NCI-H2196 (cell line): ENCODE results near the gene SYNGAP1.
A peak's percentile ranks its signal among the peaks of the same experiment; 100 is the strongest.
"Not testable (repeated sequence)": the region's sequence is repeated elsewhere in the genome, so short reads cannot be mapped to it uniquely, and the experiment has no call there.

ENCODE experiments used
- DNase-seq: peaks from one replicate; lab custom pipeline; 2025; ENCODE audit not compliant: unreplicated experiment; lab: John Stamatoyannopoulos, UW

The SYNGAP1 gene

DNA sequence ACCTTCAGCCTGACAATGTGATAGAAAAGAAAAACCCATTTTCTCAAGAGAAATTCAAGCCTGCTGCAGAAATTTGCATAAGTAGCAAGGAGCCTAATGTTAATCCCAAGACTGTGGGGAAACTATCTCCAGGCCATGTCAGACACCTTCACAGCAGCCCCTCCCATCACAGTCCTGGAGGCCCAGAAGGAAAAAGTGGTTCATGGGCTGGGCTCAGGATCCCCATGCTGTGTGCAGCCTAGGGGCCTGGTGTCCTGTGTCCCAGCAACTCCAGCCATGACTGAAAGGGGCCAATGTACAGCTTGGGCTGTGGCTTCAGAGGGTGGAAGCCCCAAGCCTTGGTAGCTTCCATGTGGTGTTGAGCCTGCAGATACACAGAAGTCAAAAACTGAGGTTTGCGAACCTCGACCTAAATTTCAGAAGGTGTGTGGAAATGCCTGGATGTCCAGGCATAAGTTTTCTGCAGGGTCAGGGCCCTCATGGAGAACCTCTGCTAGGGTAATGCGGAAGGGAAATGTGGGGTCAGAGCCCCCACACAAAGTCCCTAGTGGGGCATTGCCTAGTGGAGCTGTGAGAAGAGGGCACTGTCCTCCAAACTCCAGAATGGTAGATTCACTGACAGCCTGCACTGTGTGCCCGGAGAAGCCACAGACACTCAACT lies 46.3 kb downstream of the SYNGAP1 start:
- DNase-seq = no peak

DNA sequence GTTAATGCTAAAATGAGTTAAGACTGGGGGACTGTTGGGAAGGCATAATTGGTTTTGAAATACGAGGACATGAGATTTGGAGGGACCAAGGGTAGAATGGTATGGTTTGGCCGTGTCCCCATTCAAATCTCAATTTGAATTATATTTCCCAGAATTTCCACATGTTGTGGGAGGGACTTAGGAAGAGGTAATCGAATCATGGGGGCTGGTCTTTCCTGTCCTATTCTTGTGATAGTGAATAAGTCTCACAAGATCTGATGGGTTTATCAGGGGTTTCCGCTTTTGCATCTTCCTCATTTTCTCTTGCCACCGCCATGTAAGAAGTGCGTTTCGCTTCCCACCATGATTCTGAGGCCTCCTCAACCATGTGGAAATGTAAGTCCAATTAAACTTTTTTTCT lies 47.2 kb downstream of the SYNGAP1 start:
- DNase-seq = no peak

DNA sequence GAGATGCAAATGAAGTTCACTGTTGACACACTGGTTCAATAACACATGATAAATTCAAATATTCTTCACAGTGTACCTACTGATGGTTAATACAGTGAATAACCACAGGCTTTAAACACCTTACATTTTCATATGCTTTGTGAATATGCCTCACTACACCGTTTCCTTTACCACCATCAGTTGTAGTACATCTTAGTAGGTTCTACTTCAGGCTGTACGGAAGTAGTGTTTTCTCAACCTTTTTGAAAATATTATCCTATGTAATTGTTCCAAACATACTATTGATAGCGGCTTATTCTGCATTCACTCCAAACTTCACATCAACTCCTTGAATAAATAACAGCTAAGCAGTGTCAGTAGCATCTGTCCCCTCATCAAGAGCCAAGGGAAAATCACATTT lies 49.8 kb downstream of the SYNGAP1 start:
- DNase-seq = no peak

DNA sequence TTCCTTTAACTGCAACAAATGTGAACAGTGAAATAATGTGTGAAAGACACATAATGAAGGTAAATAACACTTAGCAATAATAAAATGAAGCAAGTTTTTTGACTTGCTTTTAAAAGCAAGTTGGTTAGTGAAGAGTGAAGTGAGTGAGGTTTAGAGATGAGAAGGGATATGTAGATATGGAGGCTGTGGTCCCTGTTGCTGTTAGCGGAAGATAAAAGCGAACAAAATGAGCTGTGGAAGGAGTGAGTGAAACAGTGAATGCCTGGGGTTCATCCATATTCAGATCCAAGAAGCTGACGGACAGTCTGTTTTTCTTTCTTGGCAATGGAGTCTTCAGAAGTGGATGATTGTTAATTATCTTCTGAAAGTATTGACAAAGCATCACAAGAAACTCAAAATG lies 58.0 kb downstream of the SYNGAP1 start:
- no peak for DNase-seq

DNA sequence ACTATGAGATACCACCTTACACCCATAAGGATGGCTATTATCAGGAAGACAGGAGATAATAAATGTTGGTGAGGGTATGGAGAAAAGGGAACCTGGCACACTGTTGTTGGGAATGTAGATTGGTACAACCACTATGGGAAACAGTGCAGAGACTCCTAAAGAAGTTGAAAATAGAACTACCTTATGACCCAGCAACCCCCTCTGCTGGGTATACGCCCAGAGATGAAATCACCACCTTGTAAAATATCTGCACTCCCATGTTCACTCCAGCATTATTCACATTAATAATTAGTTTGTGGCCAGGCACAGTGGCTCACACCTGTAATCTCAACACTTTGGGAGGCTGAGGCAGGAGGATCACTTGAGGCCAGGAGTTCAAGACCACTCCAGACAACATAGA lies 61.3 kb downstream of the SYNGAP1 start:
- DNase-seq = no peak

DNA sequence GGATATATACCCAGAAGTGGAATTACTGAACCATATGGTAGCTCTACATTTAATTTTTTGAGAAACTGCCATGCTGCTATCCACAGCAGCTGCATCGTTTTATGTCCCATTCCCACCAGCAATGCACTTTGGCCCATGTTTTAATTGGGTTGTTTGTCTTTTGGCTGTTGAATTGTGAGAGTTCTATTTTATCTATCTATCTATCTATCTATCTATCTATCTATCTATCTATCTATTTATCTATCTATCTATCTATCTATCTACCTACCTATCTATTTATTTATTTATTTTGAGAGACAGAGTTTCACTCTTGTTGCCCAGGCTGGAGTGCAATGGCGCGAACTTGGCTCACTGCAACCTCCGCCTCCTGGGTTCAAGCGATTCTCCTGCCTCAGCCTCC lies 62.8 kb downstream of the SYNGAP1 start:
- DNase-seq = not testable (repeated sequence)

DNA sequence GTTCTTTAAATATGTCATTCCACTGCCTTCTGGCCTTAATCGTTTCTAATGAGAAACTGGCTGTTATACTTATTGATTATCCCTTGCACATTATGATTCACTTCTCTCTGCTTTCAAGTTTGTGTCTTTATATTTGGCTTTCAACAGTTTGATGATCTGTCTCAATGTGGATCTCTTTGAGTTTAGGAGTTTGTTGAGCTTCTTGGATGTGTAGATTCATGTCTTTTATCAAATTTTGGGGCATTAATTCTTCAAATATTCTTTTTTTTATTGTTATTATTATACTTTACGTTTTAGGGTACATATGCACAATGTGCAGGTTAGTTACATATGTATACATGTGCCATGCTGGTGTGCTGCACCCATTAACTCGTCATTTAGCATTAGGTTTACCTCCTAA lies 63.8 kb downstream of the SYNGAP1 start:
- no peak for DNase-seq

DNA sequence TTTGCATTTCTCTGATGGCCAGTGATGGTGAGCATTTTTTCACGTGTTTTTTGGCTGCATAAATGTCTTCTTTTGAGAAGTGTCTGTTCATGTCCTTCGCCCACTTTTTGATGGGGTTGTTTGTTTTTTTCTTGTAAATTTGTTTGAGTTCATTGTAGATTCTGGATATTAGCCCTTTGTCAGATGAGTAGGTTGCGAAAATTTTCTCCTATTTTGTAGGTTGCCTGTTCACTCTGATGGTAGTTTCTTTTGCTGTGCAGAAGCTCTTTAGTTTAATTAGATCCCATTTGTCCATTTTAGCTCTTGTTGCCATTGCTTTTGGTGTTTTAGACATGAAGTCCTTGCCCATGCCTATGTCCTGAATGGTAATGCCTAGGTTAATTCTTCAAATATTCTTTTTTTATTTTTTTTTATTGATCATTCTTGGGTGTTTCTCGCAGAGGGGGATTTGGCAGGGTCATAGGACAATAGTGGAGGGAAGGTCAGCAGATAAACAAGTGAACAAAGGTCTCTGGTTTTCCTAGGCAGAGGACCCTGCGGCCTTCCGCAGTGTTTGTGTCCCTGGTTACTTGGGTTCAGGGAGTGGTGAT lies 64.9 kb downstream of the SYNGAP1 start:
- DNase-seq = not testable (repeated sequence)

DNA sequence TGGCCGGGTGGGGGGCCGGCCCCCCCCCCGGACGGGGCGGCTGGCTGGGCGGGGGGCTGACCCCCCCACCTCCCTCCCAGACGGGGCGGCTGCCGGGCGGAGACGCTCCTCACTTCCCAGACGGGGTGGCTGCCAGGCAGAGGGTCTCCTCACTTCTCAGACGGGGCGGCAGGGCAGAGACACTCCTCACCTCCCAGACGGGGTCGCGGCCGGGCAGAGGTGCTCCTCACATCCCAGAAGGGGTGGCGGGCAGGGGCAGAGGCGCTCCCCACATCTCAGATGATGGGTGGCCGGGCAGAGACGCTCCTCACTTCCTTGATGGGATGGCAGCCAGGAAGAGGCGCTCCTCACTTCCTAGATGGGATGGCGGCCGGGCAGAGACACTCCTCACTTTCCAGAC lies 65.8 kb downstream of the SYNGAP1 start:
- DNase-seq = not testable (repeated sequence)

DNA sequence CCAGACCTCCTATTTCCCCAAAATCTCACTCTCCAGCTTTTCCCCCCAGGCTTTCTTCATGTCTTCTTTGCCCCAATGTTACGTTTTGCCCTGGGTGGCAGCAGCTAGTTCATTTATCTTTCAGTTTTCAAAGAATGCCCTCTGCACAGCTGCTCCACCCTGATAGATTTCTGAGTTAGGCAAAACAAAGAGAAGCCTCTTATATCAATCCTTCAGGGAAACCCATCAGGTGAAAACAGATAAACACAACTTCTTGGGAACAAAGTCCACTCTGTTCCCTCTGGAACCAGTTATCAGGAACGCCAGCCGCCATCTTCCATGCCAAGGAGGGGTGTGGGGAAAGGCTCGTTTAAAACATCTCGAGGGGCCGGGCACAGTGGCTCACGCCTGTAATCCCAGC lies 68.5 kb downstream of the SYNGAP1 start:
- no peak for DNase-seq

DNA sequence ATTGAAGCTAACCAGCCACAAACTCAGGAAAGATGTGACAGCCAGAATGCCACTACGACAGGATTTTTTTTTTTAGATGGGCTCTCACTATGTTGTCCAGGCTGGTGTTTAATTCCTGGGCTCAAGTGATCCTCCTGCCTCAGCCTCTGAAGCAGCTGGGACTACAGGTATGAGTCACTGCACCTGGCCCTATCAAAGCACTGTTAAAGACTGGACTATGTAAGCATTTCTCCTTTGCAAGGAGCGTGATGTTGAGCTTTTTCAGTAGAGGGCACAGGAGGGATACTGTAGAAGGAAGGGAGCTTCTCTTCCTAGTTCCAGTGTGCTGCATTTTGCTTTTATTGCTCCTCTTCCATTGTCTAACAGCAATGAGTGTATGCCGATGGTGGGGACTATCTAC lies 70.3 kb downstream of the SYNGAP1 start:
- peak; percentile 37 for DNase-seq

DNA sequence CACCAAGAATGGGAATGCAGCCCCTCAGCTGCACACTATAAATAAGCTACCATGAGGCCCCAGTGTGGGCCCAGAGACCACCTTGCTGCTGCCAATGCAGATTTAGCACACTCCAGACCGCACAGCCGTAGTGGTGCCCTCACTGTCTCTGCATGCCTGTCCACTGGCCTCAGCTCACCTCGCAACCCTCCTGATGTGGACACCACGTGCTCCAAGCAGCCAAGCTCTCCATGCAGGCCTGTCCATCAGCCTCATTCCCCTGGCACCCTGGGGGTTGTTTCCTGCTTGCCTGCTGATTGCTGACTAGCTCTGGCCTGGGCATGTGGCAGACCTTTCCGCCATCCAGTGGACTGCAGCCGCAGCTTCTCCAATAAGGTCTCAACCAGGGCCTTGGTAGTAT lies 70.8 kb downstream of the SYNGAP1 start:
- DNase-seq = no peak

DNA sequence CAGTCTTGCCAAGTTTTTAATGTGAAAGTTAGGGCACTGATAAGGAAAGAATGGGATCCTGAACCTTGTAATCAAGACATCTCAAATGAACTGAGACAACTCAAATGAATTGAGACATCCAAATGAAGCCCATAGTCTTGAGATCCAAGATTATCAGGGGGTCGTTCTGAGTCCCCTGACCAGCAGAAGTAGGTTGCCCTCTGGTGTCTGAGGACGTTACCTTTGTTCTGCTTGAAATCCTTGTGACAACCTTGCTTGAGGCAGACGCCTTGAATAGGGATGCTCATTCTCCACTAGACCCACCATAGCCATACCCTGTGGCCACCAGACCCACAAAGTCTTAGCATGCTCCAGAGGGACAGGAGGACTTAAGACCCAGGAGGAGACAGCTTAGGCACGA lies 72.2 kb downstream of the SYNGAP1 start:
- no peak for DNase-seq

DNA sequence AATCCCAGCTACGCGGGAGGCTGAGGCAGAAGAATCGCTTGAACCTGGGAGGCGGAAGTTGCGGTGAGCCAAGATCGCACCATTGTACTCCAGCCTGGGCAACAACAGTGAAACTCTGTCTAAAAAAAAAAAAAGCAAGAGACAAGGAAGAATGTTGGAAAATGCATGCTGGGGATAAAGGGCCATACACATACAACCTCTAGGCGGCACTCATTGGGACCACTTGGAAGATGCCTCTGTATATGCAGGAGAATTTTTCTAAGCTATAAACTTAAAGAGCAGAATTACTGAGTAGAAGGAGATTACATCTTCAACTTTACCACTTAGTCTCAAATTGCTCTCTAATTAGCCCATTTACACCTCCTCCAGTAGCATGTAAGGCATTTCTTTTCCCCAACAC lies 77.3 kb downstream of the SYNGAP1 start:
- no peak for DNase-seq

DNA sequence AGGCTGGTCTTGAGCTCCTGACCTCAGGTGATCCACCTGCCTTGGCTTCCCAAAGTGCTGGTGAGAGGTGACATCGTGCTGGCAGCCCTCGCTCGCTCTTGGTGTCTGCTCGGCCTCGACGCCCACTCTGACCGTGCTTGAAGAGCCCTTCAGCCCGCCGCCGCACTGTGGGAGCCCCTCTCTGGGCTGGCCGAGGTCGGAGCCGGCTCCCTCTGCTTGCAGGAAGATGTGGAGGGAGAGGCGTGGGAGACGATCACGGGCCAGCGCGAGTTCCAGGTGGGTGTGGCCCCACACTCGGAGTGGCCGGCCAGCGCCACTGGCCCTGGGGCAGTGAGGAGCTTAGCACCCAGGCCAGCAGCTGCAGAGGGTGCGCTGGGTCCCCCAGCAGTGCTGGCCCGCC lies 82.6 kb downstream of the SYNGAP1 start:
- no peak for DNase-seq

DNA sequence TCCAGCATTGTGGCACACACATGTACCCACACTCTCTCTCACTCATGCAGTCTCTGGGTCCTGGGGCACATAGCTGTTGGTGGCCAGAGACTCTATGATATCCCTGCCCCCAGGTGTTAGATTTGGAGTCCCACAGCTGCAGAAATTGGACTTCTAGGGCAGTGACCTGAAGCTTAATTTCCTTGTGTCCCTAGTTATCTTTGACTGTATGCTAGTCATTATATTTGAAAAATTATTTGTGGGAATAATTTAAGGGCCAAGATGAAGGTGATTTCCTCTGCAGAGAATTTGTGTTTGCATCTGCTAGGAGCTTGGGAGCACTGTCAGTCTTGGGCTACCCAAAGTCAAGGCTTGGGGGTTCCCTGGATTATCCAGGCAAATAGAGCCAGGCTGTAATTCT lies 84.6 kb downstream of the SYNGAP1 start:
- no peak for DNase-seq
